ENCODE results near the gene GTF3C5.
"Not testable (repeated sequence)": the region's sequence is repeated elsewhere in the genome, so short reads cannot be mapped to it uniquely, and the experiment has no call there.

The GTF3C5 gene

GRCh38 chr9:133035669-133036068 lies 4.9 kb downstream of the GTF3C5 start:
- no peak overlapping the region for H3K4me3 Mint-ChIP-seq
- H3K9me3 Mint-ChIP-seq: no peaks in the 10 kb centered on the region
- peaks cover 50% of the 10 kb centered on the region for H3K4me1 Mint-ChIP-seq

GRCh38 chr9:133037775-133038515 lies 7.1 kb downstream of the GTF3C5 start:
- Mint-ChIP-seq H3K27ac (no peak overlapping the region), H3K27me3 (no peaks in the 10 kb centered on the region), H3K36me3 (peaks cover 28% of the 10 kb centered on the region), H3K4me3 (no peak overlapping the region), H3K4me1 (peaks cover 30% of the 10 kb centered on the region), H3K9me3 (no peaks in the 10 kb centered on the region)
- no peak for ATAC-seq

More at GRCh38 chr9:133035669-133036068, 4.9 kb downstream of the GTF3C5 start:
- no peak for ATAC-seq
- no peaks in the 10 kb centered on the region for H3K27me3 Mint-ChIP-seq
- no peak overlapping the region for H3K27ac Mint-ChIP-seq
- peaks cover 13% of the 10 kb centered on the region for H3K36me3 Mint-ChIP-seq

- Mint-ChIP-seq H3K36me3 (peaks cover 44% of the 10 kb centered on the region), H3K4me1 (peaks cover 18% of the 10 kb centered on the region)
- ATAC-seq, H3K4me3 Mint-ChIP-seq, H3K9me3 Mint-ChIP-seq, H3K27me3 Mint-ChIP-seq, H3K27ac Mint-ChIP-seq: not testable (repeated sequence)
Measured at GRCh38 chr9:133040892-133041479, 10.2 kb downstream of the GTF3C5 start.

GRCh38 chr9:133041958-133042357 lies 11.2 kb downstream of the GTF3C5 start:
- Mint-ChIP-seq H3K27me3 (no peaks in the 10 kb centered on the region), H3K27ac (no peak overlapping the region), H3K4me3 (no peak overlapping the region), H3K36me3 (peaks cover 53% of the 10 kb centered on the region), H3K4me1 (peaks cover 15% of the 10 kb centered on the region), H3K9me3 (no peaks in the 10 kb centered on the region)
- ATAC-seq: no peak

- ATAC-seq: no peak
- H3K36me3 Mint-ChIP-seq: peaks cover 55% of the 10 kb centered on the region
- peaks cover 15% of the 10 kb centered on the region for H3K4me1 Mint-ChIP-seq
- no peaks in the 10 kb centered on the region for H3K9me3 Mint-ChIP-seq
- no peak overlapping the region for H3K27ac Mint-ChIP-seq
- no peaks in the 10 kb centered on the region for H3K27me3 Mint-ChIP-seq
- H3K4me3 Mint-ChIP-seq: no peak overlapping the region
Measured at GRCh38 chr9:133042676-133043075, 11.9 kb downstream of the GTF3C5 start.

- Mint-ChIP-seq H3K27ac (no peak overlapping the region), H3K36me3 (peaks cover 49% of the 10 kb centered on the region), H3K27me3 (no peaks in the 10 kb centered on the region), H3K4me3 (no peak overlapping the region), H3K9me3 (no peaks in the 10 kb centered on the region), H3K4me1 (peaks cover 8% of the 10 kb centered on the region)
- ATAC-seq: no peak
Measured at GRCh38 chr9:133043449-133044035, 12.7 kb downstream of the GTF3C5 start.

GRCh38 chr9:133044125-133044524 lies 13.3 kb downstream of the GTF3C5 start:
- no peaks in the 10 kb centered on the region for H3K27me3 Mint-ChIP-seq
- no peak overlapping the region for H3K27ac Mint-ChIP-seq
- H3K9me3 Mint-ChIP-seq: no peaks in the 10 kb centered on the region

GRCh38 chr9:133044661-133045060 lies 13.9 kb downstream of the GTF3C5 start:
- Mint-ChIP-seq H3K4me3 (no peak overlapping the region), H3K9me3 (no peaks in the 10 kb centered on the region), H3K27me3 (no peaks in the 10 kb centered on the region), H3K36me3 (peaks cover 54% of the 10 kb centered on the region), H3K27ac (no peak overlapping the region), H3K4me1 (peaks cover 8% of the 10 kb centered on the region)
- no peak for ATAC-seq

More at GRCh38 chr9:133044125-133044524, 13.3 kb downstream of the GTF3C5 start:
- H3K4me3 Mint-ChIP-seq: no peak overlapping the region
- H3K36me3 Mint-ChIP-seq: peaks cover 49% of the 10 kb centered on the region
- peaks cover 8% of the 10 kb centered on the region for H3K4me1 Mint-ChIP-seq
- no peak for ATAC-seq

GRCh38 chr9:133045132-133045531 lies 14.3 kb downstream of the GTF3C5 start:
- H3K27me3 Mint-ChIP-seq: no peaks in the 10 kb centered on the region
- no peaks in the 10 kb centered on the region for H3K9me3 Mint-ChIP-seq
- H3K4me3 Mint-ChIP-seq: no peak overlapping the region
- no peak overlapping the region for H3K27ac Mint-ChIP-seq
- peaks cover 3% of the 10 kb centered on the region for H3K4me1 Mint-ChIP-seq
- no peak for ATAC-seq
- peaks cover 59% of the 10 kb centered on the region for H3K36me3 Mint-ChIP-seq

GRCh38 chr9:133046196-133046899 lies 15.6 kb downstream of the GTF3C5 start:
- Mint-ChIP-seq H3K9me3 (no peaks in the 10 kb centered on the region), H3K4me3 (no peak overlapping the region), H3K27ac (no peak overlapping the region), H3K36me3 (peaks cover 66% of the 10 kb centered on the region), H3K4me1 (no peaks in the 10 kb centered on the region), H3K27me3 (no peaks in the 10 kb centered on the region)
- ATAC-seq: no peak

GRCh38 chr9:133046900-133047295 lies 16.1 kb downstream of the GTF3C5 start:
- Mint-ChIP-seq H3K4me3 (no peak overlapping the region), H3K9me3 (no peaks in the 10 kb centered on the region), H3K4me1 (no peaks in the 10 kb centered on the region), H3K27me3 (no peaks in the 10 kb centered on the region), H3K36me3 (peaks cover 69% of the 10 kb centered on the region), H3K27ac (no peak overlapping the region)
- no peak for ATAC-seq

- Mint-ChIP-seq H3K9me3 (no peaks in the 10 kb centered on the region), H3K27ac (no peak overlapping the region), H3K27me3 (no peaks in the 10 kb centered on the region), H3K4me3 (no peak overlapping the region), H3K36me3 (peaks cover 65% of the 10 kb centered on the region), H3K4me1 (no peaks in the 10 kb centered on the region)
- ATAC-seq: no peak
Measured at GRCh38 chr9:133048595-133048994, 17.8 kb downstream of the GTF3C5 start.

GRCh38 chr9:133049043-133049442 lies 18.2 kb downstream of the GTF3C5 start:
- no peak overlapping the region for H3K27ac Mint-ChIP-seq
- H3K27me3 Mint-ChIP-seq: no peaks in the 10 kb centered on the region
- no peaks in the 10 kb centered on the region for H3K4me1 Mint-ChIP-seq
- H3K9me3 Mint-ChIP-seq: no peaks in the 10 kb centered on the region
- H3K36me3 Mint-ChIP-seq: peaks cover 66% of the 10 kb centered on the region
- no peak overlapping the region for H3K4me3 Mint-ChIP-seq
- no peak for ATAC-seq

GRCh38 chr9:133050142-133050541 lies 19.3 kb downstream of the GTF3C5 start:
- H3K4me1 Mint-ChIP-seq: no peaks in the 10 kb centered on the region
- no peak for ATAC-seq
- H3K27me3 Mint-ChIP-seq: no peaks in the 10 kb centered on the region
- no peaks in the 10 kb centered on the region for H3K9me3 Mint-ChIP-seq
- H3K27ac Mint-ChIP-seq: no peak overlapping the region
- no peak overlapping the region for H3K4me3 Mint-ChIP-seq
- peaks cover 68% of the 10 kb centered on the region for H3K36me3 Mint-ChIP-seq

GRCh38 chr9:133050781-133051180 lies 20.0 kb downstream of the GTF3C5 start:
- ATAC-seq: no peak
- Mint-ChIP-seq H3K4me1 (no peaks in the 10 kb centered on the region), H3K4me3 (no peak overlapping the region), H3K9me3 (no peaks in the 10 kb centered on the region), H3K27me3 (no peaks in the 10 kb centered on the region), H3K27ac (no peak overlapping the region), H3K36me3 (peaks cover 74% of the 10 kb centered on the region)
